Activated CD4-positive, alpha-beta memory T cell treated with anti-CD3 and anti-CD28 coated beads for 36 hours (primary cell): ENCODE data around the gene CFAP410. TPM values are rescaled to one million over a fixed set of nuclear protein-coding genes. Genes with fewer than 3 reads are reported as not detected.
A peak's percentile ranks its signal among the peaks of the same experiment; 100 is the strongest.
"Not testable (repeated sequence)": the region's sequence is repeated elsewhere in the genome, so short reads cannot be mapped to it uniquely, and the experiment has no call there.

Source experiments
- CTCF ChIA-PET: fragments of 350-600 bp; sonication (Branson Sonifier 250); formaldehyde crosslinking; loops from one replicate; lab custom pipeline; 2021; ENCODE audit warnings: antibody characterized with exemption, inconsistent platforms; lab: Charles Lee
- POLR2A ChIA-PET: fragments of 350-600 bp; sonication (Branson Sonifier 250); formaldehyde crosslinking; loops from one replicate; lab custom pipeline; 2021; ENCODE audit warnings: antibody characterized with exemption; lab: Charles Lee
- DNase-seq: peaks from one replicate; pipeline ENCODE4 v3.0.0-alpha.2; 2020
- H3K27ac Mint-ChIP-seq: one replicate; pipeline ENCODE4 v1.8.0; 2021; ENCODE audit warnings: mixed read lengths
- H3K27me3 Mint-ChIP-seq: one replicate; pipeline ENCODE4 v1.8.0; 2021; ENCODE audit warnings: mixed read lengths
- H3K36me3 Mint-ChIP-seq: one replicate; pipeline ENCODE4 v1.8.0; 2021; ENCODE audit warnings: mixed read lengths
- H3K4me1 Mint-ChIP-seq: one replicate; pipeline ENCODE4 v1.8.0; 2021; ENCODE audit warnings: low read depth, mixed read lengths
- H3K4me3 Mint-ChIP-seq: one replicate; pipeline ENCODE4 v1.8.0; 2021; ENCODE audit warnings: mild to moderate bottlenecking, mixed read lengths
- H3K9me3 Mint-ChIP-seq: one replicate; pipeline ENCODE4 v1.8.0; 2021; ENCODE audit warnings: mixed read lengths
- intact Hi-C: fragments of 100-400 bp; cut with micrococcal nuclease; formaldehyde crosslinking; loops from one replicate; pipeline ENCODE4 v1.15.1; 2023
- total RNA-seq, 2 experiments: library from RNA; stranded (reverse); gene quantifications; one replicate each; pipeline ENCODE4 v1.2.3, GENCODE V29; 2021

Gene CFAP410
- total RNA-seq, 2 experiments from 2014 or later = 11.1 to 11.7 TPM

GRCh38 chr21:44344541-44345183 is 5.5 kb upstream of the CFAP410 start:
- Mint-ChIP-seq H3K9me3 (no peaks in the 10 kb centered on the region), H3K27ac (no peak overlapping the region), H3K4me1 (peaks cover 11% of the 10 kb centered on the region), H3K4me3 (no peak overlapping the region), H3K27me3 (peaks cover 8% of the 10 kb centered on the region), H3K36me3 (no peaks in the 10 kb centered on the region)
- no peak for DNase-seq
- intact Hi-C loops = no loop called here
- ChIA-PET CTCF (interaction anchor here (1.3 kb wide), 1 partner anchor 135 kb away, joined by 3 read pairs; no protein-coding TSS in a partner anchor), POLR2A (no interaction called here)

- Mint-ChIP-seq H3K4me1 (peaks cover 16% of the 10 kb centered on the region), H3K27ac (peak overlapping the region; percentile 11)
- POLR2A ChIA-PET, intact Hi-C loops, H3K36me3 Mint-ChIP-seq, H3K27me3 Mint-ChIP-seq, DNase-seq, H3K4me3 Mint-ChIP-seq, H3K9me3 Mint-ChIP-seq: not testable (repeated sequence)
- CTCF ChIA-PET = interaction anchor here (1.3 kb wide), 1 partner anchor 137 kb away, joined by 3 read pairs; no protein-coding TSS in a partner anchor
Measured at GRCh38 chr21:44342981-44343380, 3.8 kb upstream of the CFAP410 start.

GRCh38 chr21:44341726-44342458 is 2.7 kb upstream of the CFAP410 start:
- H3K27ac Mint-ChIP-seq, H3K27me3 Mint-ChIP-seq, H3K9me3 Mint-ChIP-seq, intact Hi-C loops, POLR2A ChIA-PET, DNase-seq, H3K4me3 Mint-ChIP-seq, H3K36me3 Mint-ChIP-seq: not testable (repeated sequence)
- H3K4me1 Mint-ChIP-seq = peaks cover 16% of the 10 kb centered on the region
- CTCF ChIA-PET = interaction anchor here (1.0 kb wide), 1 partner anchor 113 kb away, joined by 4 read pairs; the partner anchor contains the start of gene LRRC3

- peak overlapping the region; percentile 58 for H3K27ac Mint-ChIP-seq
- H3K27me3 Mint-ChIP-seq = no peaks in the 10 kb centered on the region
- peak; percentile 65 for DNase-seq
- peak overlapping the region; percentile 48 for H3K4me3 Mint-ChIP-seq
- H3K9me3 Mint-ChIP-seq = no peaks in the 10 kb centered on the region
- no peaks in the 10 kb centered on the region for H3K36me3 Mint-ChIP-seq
- intact Hi-C loops = loop anchor here (10.0 kb wide), 1 partner anchor 117 kb away; the partner anchor contains the start of gene LRRC3
- H3K4me1 Mint-ChIP-seq = peaks cover 16% of the 10 kb centered on the region
- ChIA-PET POLR2A (interaction anchor here (0.6 to 1.3 kb wide), 2 partner anchors 142 to 496 kb away, joined by 3 read pairs; no protein-coding TSS in a partner anchor), CTCF (interaction anchor here (1.0 to 2.0 kb wide), 5 partner anchors 34 to 455 kb away, joined by 3 to 8 read pairs (median 4); no protein-coding TSS in a partner anchor)
Measured at GRCh38 chr21:44337941-44338895, 972 bp downstream of the CFAP410 start.

GRCh38 chr21:44337449-44337848 is 1.7 kb downstream of the CFAP410 start:
- intact Hi-C loops = loop anchor here (10.0 kb wide), 1 partner anchor 117 kb away; the partner anchor contains the start of gene LRRC3
- POLR2A ChIA-PET = no interaction called here
- H3K27me3 Mint-ChIP-seq = no peaks in the 10 kb centered on the region
- peak overlapping the region; percentile 58 for H3K27ac Mint-ChIP-seq
- no peaks in the 10 kb centered on the region for H3K36me3 Mint-ChIP-seq
- DNase-seq = no peak
- peaks cover 16% of the 10 kb centered on the region for H3K4me1 Mint-ChIP-seq
- CTCF ChIA-PET = interaction anchor here (1.0 to 1.6 kb wide), 4 partner anchors 33 to 165 kb away, joined by 3 to 8 read pairs (median 4); no protein-coding TSS in a partner anchor
- H3K4me3 Mint-ChIP-seq = no peak overlapping the region
- H3K9me3 Mint-ChIP-seq = no peaks in the 10 kb centered on the region

- ChIA-PET POLR2A (no interaction called here), CTCF (no interaction called here)
- Mint-ChIP-seq H3K9me3 (no peaks in the 10 kb centered on the region), H3K4me1 (peaks cover 13% of the 10 kb centered on the region), H3K27me3 (no peaks in the 10 kb centered on the region), H3K27ac (no peak overlapping the region), H3K4me3 (no peak overlapping the region), H3K36me3 (no peaks in the 10 kb centered on the region)
- DNase-seq = no peak
- intact Hi-C loops = loop anchor here (10.0 kb wide), 1 partner anchor 119 kb away; the partner anchor contains the start of gene LRRC3
Measured at GRCh38 chr21:44335266-44336059, 3.7 kb downstream of the CFAP410 start.

- Mint-ChIP-seq H3K36me3 (no peaks in the 10 kb centered on the region), H3K4me3 (no peak overlapping the region), H3K27me3 (no peaks in the 10 kb centered on the region), H3K27ac (no peak overlapping the region), H3K9me3 (no peaks in the 10 kb centered on the region), H3K4me1 (peaks cover 5% of the 10 kb centered on the region)
- ChIA-PET POLR2A (no interaction called here), CTCF (no interaction called here)
- intact Hi-C loops = loop anchor here (10.0 kb wide), 1 partner anchor 120 kb away; the partner anchor contains the start of gene LRRC3
- DNase-seq = no peak
Measured at GRCh38 chr21:44334329-44335030, 4.7 kb downstream of the CFAP410 start.

- no peak overlapping the region for H3K27ac Mint-ChIP-seq
- peaks cover 3% of the 10 kb centered on the region for H3K4me1 Mint-ChIP-seq
- no peak for DNase-seq
- ChIA-PET POLR2A (no interaction called here), CTCF (no interaction called here)
- H3K4me3 Mint-ChIP-seq = no peak overlapping the region
- intact Hi-C loops = loop anchor here (10.0 kb wide), 1 partner anchor 121 kb away; the partner anchor contains the start of gene LRRC3
- no peaks in the 10 kb centered on the region for H3K36me3 Mint-ChIP-seq
- H3K27me3 Mint-ChIP-seq = no peaks in the 10 kb centered on the region
- H3K9me3 Mint-ChIP-seq = no peaks in the 10 kb centered on the region
Measured at GRCh38 chr21:44333509-44334328, 5.5 kb downstream of the CFAP410 start.

GRCh38 chr21:44332965-44333364 is 6.2 kb downstream of the CFAP410 start:
- CTCF ChIA-PET = no interaction called here
- intact Hi-C loops = loop anchor here (10.0 kb wide), 1 partner anchor 122 kb away; the partner anchor contains the start of gene LRRC3
- H3K27ac Mint-ChIP-seq = no peak overlapping the region
- H3K27me3 Mint-ChIP-seq = no peaks in the 10 kb centered on the region
- no peaks in the 10 kb centered on the region for H3K4me1 Mint-ChIP-seq
- H3K36me3 Mint-ChIP-seq = no peaks in the 10 kb centered on the region
- no peak overlapping the region for H3K4me3 Mint-ChIP-seq
- POLR2A ChIA-PET = no interaction called here
- H3K9me3 Mint-ChIP-seq = no peaks in the 10 kb centered on the region
- no peak for DNase-seq

- POLR2A ChIA-PET = no interaction called here
- no peaks in the 10 kb centered on the region for H3K4me1 Mint-ChIP-seq
- H3K4me3 Mint-ChIP-seq = no peak overlapping the region
- no peak for DNase-seq
- CTCF ChIA-PET = interaction anchor here (0.7 kb wide), 1 partner anchor 31 kb away, joined by 3 read pairs; no protein-coding TSS in a partner anchor
- H3K36me3 Mint-ChIP-seq = no peaks in the 10 kb centered on the region
- H3K9me3 Mint-ChIP-seq = no peaks in the 10 kb centered on the region
- no peaks in the 10 kb centered on the region for H3K27me3 Mint-ChIP-seq
- intact Hi-C loops = loop anchor here (10.0 kb wide), 1 partner anchor 122 kb away; the partner anchor contains the start of gene LRRC3
- no peak overlapping the region for H3K27ac Mint-ChIP-seq
Measured at GRCh38 chr21:44332383-44332782, 6.8 kb downstream of the CFAP410 start.
